Measurements from ENCODE around the gene SENP8. TPM values are rescaled to one million over a fixed set of nuclear protein-coding genes. Genes with fewer than 3 reads are reported as not detected.

The SENP8 gene
- total RNA-seq, 1 donor from 2014 or later = 13.5 TPM

GRCh38 chr15:72166716-72167417 lies 48.7 kb downstream of the SENP8 start:
- Mint-ChIP-seq H3K27me3 (ENCODE audit: insufficient read depth, low read depth) (peaks cover 12% of the 10 kb centered on the region), H3K9me3 (no peaks in the 10 kb centered on the region), H3K4me3 (no peak overlapping the region), H3K36me3 (no peaks in the 10 kb centered on the region), H3K27ac (no peak overlapping the region), H3K4me1 (peaks cover 11% of the 10 kb centered on the region)
- Histone ChIP-seq H3K27ac (no peak overlapping the region), H3K27me3 (no peaks in the 10 kb centered on the region), H2AFZ (replicated peaks) (no peak overlapping the region), H3K36me3 (no peaks in the 10 kb centered on the region), H4K20me1 (ENCODE audit: low read depth) (no peaks in the 10 kb centered on the region), H3K4me3 (no peak overlapping the region), H3K79me2 (ENCODE audit: low read depth) (no peaks in the 10 kb centered on the region), H3K4me1 (peaks cover under 1% of the 10 kb centered on the region), H3K9ac (no peak overlapping the region), H3F3A (ENCODE audit: low read depth) (no peaks in the 10 kb centered on the region), H3K4me2 (no peak overlapping the region), H3K9me3 (ENCODE audit: low read depth) (no peaks in the 10 kb centered on the region)
- TF ChIP-seq EZH2 (IDR thresholded peaks at IDR 0.05) (no peak), EZH2phosphoT487 (IDR thresholded peaks at IDR 0.05) (no peak), CTCF (IDR thresholded peaks at IDR 0.05) (no peak)
- no peak for DNase-seq (ENCODE audit: low spot score)

GRCh38 chr15:72167445-72167844 lies 49.2 kb downstream of the SENP8 start:
- Mint-ChIP-seq H3K27me3 (ENCODE audit: insufficient read depth, low read depth) (peaks cover 12% of the 10 kb centered on the region), H3K4me3 (no peak overlapping the region), H3K4me1 (peaks cover 11% of the 10 kb centered on the region), H3K36me3 (no peaks in the 10 kb centered on the region), H3K27ac (no peak overlapping the region), H3K9me3 (no peaks in the 10 kb centered on the region)
- H3K36me3 ChIP-seq = no peaks in the 10 kb centered on the region
- no peak overlapping the region for H2AFZ ChIP-seq (replicated peaks)
- H3K9ac ChIP-seq = no peak overlapping the region
- H3K4me2 ChIP-seq = no peak overlapping the region
- H4K20me1 ChIP-seq (ENCODE audit: low read depth) = no peaks in the 10 kb centered on the region
- H3K27ac ChIP-seq = no peak overlapping the region
- no peaks in the 10 kb centered on the region for H3K4me1 ChIP-seq
- no peaks in the 10 kb centered on the region for H3K79me2 ChIP-seq (ENCODE audit: low read depth)
- H3K9me3 ChIP-seq (ENCODE audit: low read depth) = no peaks in the 10 kb centered on the region
- H3K27me3 ChIP-seq = no peaks in the 10 kb centered on the region
- TF ChIP-seq EZH2phosphoT487 (IDR thresholded peaks at IDR 0.05) = no peak
- TF ChIP-seq EZH2 (IDR thresholded peaks at IDR 0.05) = no peak
- TF ChIP-seq CTCF (IDR thresholded peaks at IDR 0.05) = no peak
- no peak overlapping the region for H3K4me3 ChIP-seq
- H3F3A ChIP-seq (ENCODE audit: low read depth) = no peaks in the 10 kb centered on the region
- no peak for DNase-seq (ENCODE audit: low spot score)

- Histone ChIP-seq H3K9ac (no peak overlapping the region), H3K27ac (no peak overlapping the region), H3K36me3 (no peaks in the 10 kb centered on the region), H4K20me1 (ENCODE audit: low read depth) (no peaks in the 10 kb centered on the region), H3K4me3 (no peak overlapping the region), H3K4me2 (no peak overlapping the region), H3K4me1 (peaks cover 5% of the 10 kb centered on the region), H3K79me2 (ENCODE audit: low read depth) (no peaks in the 10 kb centered on the region), H2AFZ (replicated peaks) (no peak overlapping the region), H3F3A (ENCODE audit: low read depth) (no peaks in the 10 kb centered on the region), H3K9me3 (ENCODE audit: low read depth) (no peaks in the 10 kb centered on the region), H3K27me3 (no peaks in the 10 kb centered on the region)
- Mint-ChIP-seq H3K4me3 (no peak overlapping the region), H3K36me3 (no peaks in the 10 kb centered on the region), H3K27ac (peak overlapping the region; percentile 10), H3K9me3 (no peaks in the 10 kb centered on the region), H3K27me3 (ENCODE audit: insufficient read depth, low read depth) (peaks cover 13% of the 10 kb centered on the region), H3K4me1 (peaks cover 15% of the 10 kb centered on the region)
- TF ChIP-seq EZH2phosphoT487 (IDR thresholded peaks at IDR 0.05) (no peak), EZH2 (IDR thresholded peaks at IDR 0.05) (no peak)
- DNase-seq (ENCODE audit: low spot score) = no peak
Observed at GRCh38 chr15:72168131-72168807, 50.1 kb downstream of the SENP8 start.

- no peaks in the 10 kb centered on the region for H3K9me3 Mint-ChIP-seq
Observed at GRCh38 chr15:72168808-72169190, 50.6 kb downstream of the SENP8 start.

More at GRCh38 chr15:72168808-72169190, 50.6 kb downstream of the SENP8 start:
- Histone ChIP-seq H3K79me2 (ENCODE audit: low read depth) (no peaks in the 10 kb centered on the region), H2AFZ (replicated peaks) (no peak overlapping the region), H3K4me1 (peaks cover 5% of the 10 kb centered on the region), H3F3A (ENCODE audit: low read depth) (no peaks in the 10 kb centered on the region), H4K20me1 (ENCODE audit: low read depth) (no peaks in the 10 kb centered on the region), H3K4me2 (no peak overlapping the region), H3K4me3 (no peak overlapping the region), H3K36me3 (no peaks in the 10 kb centered on the region), H3K27me3 (no peaks in the 10 kb centered on the region), H3K9ac (no peak overlapping the region), H3K27ac (no peak overlapping the region), H3K9me3 (ENCODE audit: low read depth) (no peaks in the 10 kb centered on the region)
- H3K27me3 Mint-ChIP-seq (ENCODE audit: insufficient read depth, low read depth) = peaks cover 12% of the 10 kb centered on the region
- TF ChIP-seq EZH2phosphoT487 (IDR thresholded peaks at IDR 0.05) = no peak
- H3K27ac Mint-ChIP-seq = no peak overlapping the region
- DNase-seq (ENCODE audit: low spot score) = no peak
- peaks cover 11% of the 10 kb centered on the region for H3K4me1 Mint-ChIP-seq
- H3K4me3 Mint-ChIP-seq = no peak overlapping the region
- no peaks in the 10 kb centered on the region for H3K36me3 Mint-ChIP-seq

Data from neural progenitor cell (in vitro differentiated cells).